HEK293 (cell line): ENCODE results near the gene CNPPD1.

Experiments
- KLF10 ChIP-seq: fragments of 450-650 bp; IDR thresholded peaks from 2 replicates; pipeline ENCODE4 v1.5.1; 2018; ENCODE audit warnings: missing biosample characterization, mild to moderate bottlenecking, missing genetic modification characterization
- TCF7L2 ChIP-seq: IDR thresholded peaks from 2 replicates; pipeline ENCODE4 v1.6.1; 2011; ENCODE audit warnings: low read depth, mild to moderate bottlenecking, inconsistent platforms, low read length, moderate library complexity, borderline replicate concordance
- ZBTB8A ChIP-seq: fragments of 450-650 bp; formaldehyde crosslinking; IDR thresholded peaks from 2 replicates; pipeline ENCODE4 v1.5.1; 2016; ENCODE audit warnings: missing biosample characterization, missing genetic modification characterization
- ZNF221 ChIP-seq: fragments of 450-650 bp; formaldehyde crosslinking; IDR thresholded peaks from 2 replicates; pipeline ENCODE4 v1.5.1; 2017; ENCODE audit warnings: missing biosample characterization, missing genetic modification characterization, borderline replicate concordance
- ZNF549 ChIP-seq: fragments of 450-650 bp; IDR thresholded peaks from 2 replicates; pipeline ENCODE4 v1.5.1; 2018; ENCODE audit warnings: missing biosample characterization, missing genetic modification characterization, mild to moderate bottlenecking, inconsistent platforms, moderate library complexity
- ZNF677 ChIP-seq: fragments of 450-650 bp; IDR thresholded peaks from 2 replicates; pipeline ENCODE4 v1.5.0; 2018; ENCODE audit warnings: missing biosample characterization, mild to moderate bottlenecking, missing genetic modification characterization, moderate library complexity
- TF ChIP-seq, protein P1 (sequence below): fragments of 450-650 bp; formaldehyde crosslinking; IDR thresholded peaks from 2 replicates; pipeline ENCODE4 v1.5.1; 2016; ENCODE audit warnings: missing biosample characterization, missing genetic modification characterization

DNA sequence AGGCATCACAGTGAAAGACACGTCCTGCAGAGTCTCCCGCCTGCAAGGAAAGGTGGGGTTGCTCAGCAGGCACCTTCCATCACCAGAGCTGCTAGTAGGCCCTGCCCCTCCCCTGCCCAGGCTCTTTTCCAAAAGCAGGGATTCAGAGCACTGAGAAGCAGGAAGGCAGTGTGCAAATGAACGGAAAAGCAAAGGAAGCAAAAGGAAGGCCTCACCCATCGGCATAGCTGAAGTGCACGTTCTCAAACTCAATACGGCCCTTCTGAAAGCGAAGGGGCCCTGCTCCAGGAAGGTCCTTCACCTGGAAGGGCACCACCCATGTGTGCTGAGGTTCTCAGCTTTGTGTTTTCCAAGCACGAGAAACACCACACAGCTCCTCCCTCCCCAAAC is 36.3 kb upstream of the CNPPD1 start:
- TF ChIP-seq ZNF677 (tag by site-specific recombination) (no peak), KLF10 (no peak), TCF7L2 (no peak), ZNF549 (no peak), ZNF221 (tag by site-specific recombination) (no peak), ZBTB8A (tag by site-specific recombination) (no peak)
- TF ChIP-seq, protein P1, sequence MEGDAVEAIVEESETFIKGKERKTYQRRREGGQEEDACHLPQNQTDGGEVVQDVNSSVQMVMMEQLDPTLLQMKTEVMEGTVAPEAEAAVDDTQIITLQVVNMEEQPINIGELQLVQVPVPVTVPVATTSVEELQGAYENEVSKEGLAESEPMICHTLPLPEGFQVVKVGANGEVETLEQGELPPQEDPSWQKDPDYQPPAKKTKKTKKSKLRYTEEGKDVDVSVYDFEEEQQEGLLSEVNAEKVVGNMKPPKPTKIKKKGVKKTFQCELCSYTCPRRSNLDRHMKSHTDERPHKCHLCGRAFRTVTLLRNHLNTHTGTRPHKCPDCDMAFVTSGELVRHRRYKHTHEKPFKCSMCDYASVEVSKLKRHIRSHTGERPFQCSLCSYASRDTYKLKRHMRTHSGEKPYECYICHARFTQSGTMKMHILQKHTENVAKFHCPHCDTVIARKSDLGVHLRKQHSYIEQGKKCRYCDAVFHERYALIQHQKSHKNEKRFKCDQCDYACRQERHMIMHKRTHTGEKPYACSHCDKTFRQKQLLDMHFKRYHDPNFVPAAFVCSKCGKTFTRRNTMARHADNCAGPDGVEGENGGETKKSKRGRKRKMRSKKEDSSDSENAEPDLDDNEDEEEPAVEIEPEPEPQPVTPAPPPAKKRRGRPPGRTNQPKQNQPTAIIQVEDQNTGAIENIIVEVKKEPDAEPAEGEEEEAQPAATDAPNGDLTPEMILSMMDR (tag by site-specific recombination) = no peak
